Cerebellar nuclear complex (tissue), 1 donor: ENCODE measurements around the gene PRODH2.
"Not testable (repeated sequence)": the region's sequence is repeated elsewhere in the genome, so short reads cannot be mapped to it uniquely, and the experiment has no call there.

Source experiments
- DNase-seq, 2 experiments: peaks; one replicate each; lab custom pipeline; 2025; lab: John Stamatoyannopoulos, UW

PRODH2 gene

GRCh38 chr19:35843676-35844481 lies 31.2 kb upstream of the PRODH2 start:
- DNase-seq: no peak

- no peak for DNase-seq
Measured at GRCh38 chr19:35842666-35843272, 30.1 kb upstream of the PRODH2 start.

DNA sequence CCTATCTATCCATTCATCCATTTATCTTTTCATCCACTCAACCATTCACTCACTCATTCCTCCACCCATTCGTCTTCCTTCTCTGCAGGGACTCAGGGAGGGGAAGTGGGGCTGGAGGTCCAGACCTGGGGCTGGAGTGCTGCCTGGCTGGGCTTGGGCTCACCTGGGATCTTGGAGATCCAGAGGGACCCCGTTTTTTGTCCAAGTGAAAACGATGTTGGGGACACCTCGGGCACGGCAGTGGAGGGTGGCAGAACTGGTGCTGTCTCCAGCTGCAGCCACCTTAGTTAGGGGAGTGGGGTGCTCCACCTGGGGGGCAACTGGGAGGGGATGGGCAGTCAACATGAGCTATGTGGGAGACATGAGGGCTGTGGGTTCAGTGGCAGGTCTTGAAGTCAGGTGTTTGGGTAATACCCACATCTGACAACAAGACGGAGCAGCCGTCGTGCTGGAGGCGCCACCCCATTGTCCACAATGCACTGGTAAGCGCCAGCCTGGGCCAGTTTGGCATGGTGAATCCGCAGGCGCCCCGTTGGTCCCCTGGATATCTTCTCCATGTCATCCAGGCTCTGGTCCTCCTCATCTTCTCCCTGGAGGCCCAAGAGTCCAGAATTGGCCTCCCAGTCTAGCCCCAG lies 29.4 kb upstream of the PRODH2 start:
- no peak for DNase-seq

- DNase-seq: not testable (repeated sequence)
Measured at GRCh38 chr19:35836096-35836495, 23.5 kb upstream of the PRODH2 start.

GRCh38 chr19:35833972-35834371 lies 21.3 kb upstream of the PRODH2 start:
- no peak for DNase-seq

DNA sequence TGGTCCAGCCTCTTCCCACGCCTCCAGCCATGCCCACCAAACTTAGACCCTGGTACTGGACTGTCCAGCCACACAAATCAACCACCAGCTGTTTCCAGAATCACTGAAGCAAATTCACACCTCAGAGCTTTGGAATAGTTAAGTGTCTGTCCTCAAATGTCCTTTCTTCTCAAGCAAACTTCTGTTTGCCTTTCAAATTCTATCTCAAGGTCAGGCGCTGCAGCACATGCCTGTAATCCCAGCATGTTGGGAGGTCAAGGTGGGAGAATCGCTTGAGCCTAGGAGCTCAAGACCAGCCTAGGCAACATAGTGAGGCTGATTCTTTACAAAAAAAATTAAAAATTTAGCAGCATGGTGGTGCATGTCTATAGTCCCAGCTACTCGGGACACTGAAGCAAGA lies 19.4 kb upstream of the PRODH2 start:
- DNase-seq: no peak

- no peak for DNase-seq
Measured at GRCh38 chr19:35830986-35831385, 18.3 kb upstream of the PRODH2 start.

GRCh38 chr19:35828692-35829301 lies 16.2 kb upstream of the PRODH2 start:
- no peak for DNase-seq

DNA sequence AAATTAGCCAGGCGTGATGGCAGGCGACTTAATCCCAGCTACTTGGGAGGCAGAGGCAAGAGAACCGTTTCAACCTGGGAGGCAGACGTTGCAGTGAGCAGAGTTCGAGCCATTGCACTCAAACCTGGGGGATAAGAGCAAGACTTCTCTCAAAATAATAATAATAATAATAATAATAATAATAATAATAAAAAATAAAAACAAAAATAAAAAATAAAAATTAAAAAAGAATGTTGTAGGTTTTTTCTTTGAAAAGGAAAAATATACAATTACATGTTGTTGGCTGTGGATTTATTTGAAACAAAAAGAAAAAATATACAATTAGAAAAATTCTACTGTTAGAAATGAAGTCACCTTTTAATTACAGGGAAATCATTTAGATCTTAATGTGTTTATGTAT lies 11.5 kb upstream of the PRODH2 start:
- DNase-seq: no peak

DNA sequence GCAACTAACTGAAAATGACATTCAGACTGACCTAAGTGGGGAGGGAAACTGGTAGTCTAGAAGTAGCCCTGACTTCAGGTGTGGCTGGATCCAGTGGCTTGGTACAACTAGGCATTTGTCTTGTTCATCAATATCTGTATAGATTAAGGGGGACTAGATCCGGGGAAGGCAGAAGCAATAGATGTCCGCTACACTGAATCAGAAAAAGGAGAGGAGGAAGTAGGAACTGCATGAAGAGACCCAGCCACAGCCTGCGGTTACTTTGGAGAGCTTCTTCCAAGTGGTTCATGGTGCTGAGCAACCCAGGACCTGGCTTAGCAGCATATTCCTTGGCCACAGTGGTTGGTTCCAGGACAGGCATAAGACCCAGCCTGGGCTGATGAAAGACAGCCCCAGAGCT lies 9.9 kb upstream of the PRODH2 start:
- DNase-seq: no peak

GRCh38 chr19:35818445-35818844 lies 5.8 kb upstream of the PRODH2 start:
- DNase-seq: no peak

- no peak for DNase-seq
Measured at GRCh38 chr19:35816846-35817245, 4.2 kb upstream of the PRODH2 start.

- DNase-seq: no peak
Measured at GRCh38 chr19:35816262-35816661, 3.6 kb upstream of the PRODH2 start.

DNA sequence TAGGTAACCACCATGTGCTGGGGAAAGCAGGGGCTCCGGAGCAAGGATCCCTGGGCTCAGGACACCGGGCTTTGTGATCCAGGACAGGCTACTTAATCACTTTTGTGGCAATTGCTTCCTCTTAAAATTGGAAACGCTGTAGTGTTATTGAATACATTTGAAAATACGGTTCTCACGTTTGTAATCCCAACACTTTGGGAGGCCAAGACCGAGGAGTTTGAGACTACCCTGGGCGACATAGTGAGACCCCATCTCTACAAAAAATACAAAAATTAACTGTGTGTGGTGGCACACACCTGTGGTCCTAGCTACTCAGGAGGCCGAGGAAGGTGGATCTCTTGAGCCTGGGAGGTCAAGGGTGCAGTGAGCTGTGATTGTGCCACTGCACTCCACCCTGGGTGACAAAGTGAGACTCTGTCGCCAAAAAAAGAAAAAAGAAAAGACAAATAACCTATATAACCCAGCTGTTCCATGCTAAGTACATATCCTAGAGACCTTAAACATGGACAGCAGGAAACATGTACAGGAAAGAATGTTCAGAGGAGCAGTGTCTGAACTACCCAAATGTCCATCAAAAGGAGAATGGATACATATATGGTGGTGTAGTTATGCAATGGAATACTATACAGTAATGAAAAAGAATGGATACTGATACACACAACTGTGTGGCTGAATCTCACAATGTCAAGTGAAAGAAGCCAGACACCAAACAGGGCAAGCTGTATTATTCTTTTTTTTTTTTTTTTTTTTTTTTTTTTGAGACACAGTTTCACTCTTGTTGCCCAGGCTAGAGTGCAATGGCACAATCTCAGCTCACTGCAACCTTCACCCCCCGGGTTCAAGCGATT lies 622 bp upstream of the PRODH2 start:
- no peak for DNase-seq

DNA sequence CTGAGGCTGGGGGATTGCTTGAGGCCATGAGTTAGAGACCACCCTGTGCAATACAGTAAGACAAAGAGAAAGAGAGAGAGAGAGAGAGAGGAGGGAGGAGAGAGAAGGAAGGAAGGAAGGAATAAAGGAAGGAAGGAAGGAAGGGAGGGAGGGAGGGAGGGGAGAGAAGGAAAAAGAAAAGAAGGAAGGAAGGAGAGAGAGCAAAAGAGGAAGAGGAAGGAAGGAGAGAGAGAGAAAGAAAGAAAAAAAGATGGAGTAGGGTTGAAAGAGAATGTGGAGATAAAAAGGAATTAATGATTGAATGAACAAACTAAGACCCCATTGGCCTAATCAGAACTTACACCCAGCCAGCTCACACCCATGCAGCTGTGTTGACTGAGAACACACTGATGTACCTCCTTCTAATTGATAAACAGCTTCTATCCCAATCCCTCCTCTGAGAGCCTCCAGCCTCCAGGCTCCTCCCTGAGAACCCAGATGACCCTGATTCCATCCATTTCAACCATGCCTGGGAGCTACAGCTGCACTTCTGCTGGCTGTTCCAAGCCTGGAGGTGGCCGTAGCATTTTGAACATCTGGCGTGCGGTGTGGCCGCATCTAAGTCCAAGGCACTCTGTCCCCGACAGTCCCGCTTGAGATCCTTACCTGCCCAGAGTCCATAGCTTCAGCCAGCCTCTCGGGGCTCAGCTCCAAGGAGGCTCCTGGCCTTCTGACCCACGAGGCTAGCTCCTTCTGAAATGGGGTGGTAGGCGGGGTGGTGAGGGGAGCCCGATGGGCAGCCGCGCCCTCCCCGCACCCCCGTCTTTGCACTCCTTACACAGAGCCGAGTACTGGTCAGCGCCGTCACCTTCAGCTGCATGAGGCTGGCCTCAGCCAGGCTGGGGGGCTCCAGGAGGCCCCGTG lies 1.1 kb downstream of the PRODH2 start:
- DNase-seq: no peak

DNA sequence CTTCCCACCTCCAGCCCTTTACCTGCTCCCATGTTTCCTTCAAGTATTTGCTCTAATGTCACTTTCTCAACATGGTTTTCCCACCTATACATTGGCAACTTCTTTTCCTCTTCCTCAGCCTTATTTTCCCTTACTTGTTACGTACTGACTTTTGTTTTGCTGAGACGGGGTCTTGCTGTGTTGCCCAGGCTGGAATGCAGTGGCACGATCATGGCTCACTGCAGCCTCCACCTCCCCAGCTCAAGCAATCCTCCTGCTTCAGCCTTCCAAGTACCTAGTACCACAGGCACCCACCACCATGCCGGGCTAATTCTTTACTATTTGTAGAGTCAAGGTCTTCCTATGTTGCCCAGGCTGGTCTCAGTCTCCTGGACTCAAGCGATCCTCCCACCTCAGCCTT lies 5.0 kb downstream of the PRODH2 start:
- DNase-seq: no peak

GRCh38 chr19:35806597-35806996 lies 6.0 kb downstream of the PRODH2 start:
- DNase-seq: no peak

GRCh38 chr19:35805526-35806102 lies 7.0 kb downstream of the PRODH2 start:
- DNase-seq: no peak

DNA sequence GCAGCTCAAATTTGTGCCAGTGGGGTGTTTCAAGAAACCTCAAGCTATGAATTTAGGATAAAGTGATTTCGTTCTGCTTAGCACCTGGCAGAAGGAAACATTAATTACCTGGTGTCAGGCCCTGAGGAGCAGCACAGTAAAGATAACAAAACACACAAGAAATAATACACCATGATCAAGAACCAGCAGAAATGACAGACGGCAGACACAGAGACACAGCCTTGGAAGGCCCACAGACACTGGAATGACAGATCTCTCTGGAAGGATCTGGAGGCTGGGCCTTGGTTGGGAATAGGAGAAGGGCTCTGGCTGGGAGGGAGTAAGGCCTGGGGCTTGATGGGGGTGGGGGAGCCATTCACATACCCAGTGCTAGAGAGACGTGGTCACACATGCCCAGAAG lies 10.8 kb downstream of the PRODH2 start:
- DNase-seq: no peak

DNA sequence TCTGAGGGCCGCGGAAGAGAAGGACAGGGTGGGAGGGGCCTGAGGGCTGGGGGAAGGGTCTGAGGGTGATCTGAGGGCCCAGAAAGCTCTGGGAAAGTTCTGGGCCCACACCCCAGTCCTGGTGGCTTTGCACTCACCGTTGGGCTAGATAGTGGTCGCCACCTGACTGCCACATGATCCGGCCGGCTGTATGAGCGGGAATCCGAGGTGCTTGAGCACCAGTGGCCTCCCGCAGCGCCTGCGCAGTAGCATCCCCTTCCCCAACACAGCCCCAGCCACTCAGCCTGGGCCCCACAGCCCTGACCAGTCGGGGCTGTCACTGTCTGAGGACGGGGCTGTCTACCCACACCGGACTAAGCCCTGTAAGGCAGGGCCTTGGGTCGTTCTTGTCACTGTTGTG lies 15.0 kb downstream of the PRODH2 start:
- no peak for DNase-seq
